C4-2B (cell line): ENCODE data around the gene MYO1H.

Source experiments
- CTCF ChIP-seq: fragments of 450-650 bp; conservative IDR thresholded peaks from 2 replicates; pipeline ENCODE4 v1.5.1; 2017; ENCODE audit warnings: mild to moderate bottlenecking
- ZFX ChIP-seq: fragments of 450-650 bp; IDR thresholded peaks from 2 replicates; pipeline ENCODE4 v1.6.1; 2017

DNA sequence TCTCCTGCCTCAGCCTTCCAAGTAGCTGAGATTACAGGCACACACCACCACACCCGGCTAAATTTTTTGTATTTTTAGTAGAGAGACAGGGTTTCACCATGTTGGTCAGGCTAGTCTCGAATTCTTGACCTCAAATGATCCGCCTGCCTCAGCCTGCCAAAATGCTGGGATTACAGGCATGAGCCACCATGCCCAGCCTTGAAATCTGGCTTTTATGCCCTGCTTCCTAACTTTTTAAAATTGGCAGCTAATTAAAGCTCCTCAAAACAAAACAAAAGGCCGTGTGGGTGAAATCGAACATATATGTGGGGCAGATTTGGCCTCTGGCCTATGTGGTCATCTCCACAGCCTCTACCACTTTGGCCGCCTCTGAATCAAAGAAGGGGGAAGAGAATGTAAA, 91.5 kb downstream of the MYO1H start:
- TF ChIP-seq CTCF, result no peak
- no peak for TF ChIP-seq ZFX
